Measurements from ENCODE around the gene APRT.

APRT gene

DNA sequence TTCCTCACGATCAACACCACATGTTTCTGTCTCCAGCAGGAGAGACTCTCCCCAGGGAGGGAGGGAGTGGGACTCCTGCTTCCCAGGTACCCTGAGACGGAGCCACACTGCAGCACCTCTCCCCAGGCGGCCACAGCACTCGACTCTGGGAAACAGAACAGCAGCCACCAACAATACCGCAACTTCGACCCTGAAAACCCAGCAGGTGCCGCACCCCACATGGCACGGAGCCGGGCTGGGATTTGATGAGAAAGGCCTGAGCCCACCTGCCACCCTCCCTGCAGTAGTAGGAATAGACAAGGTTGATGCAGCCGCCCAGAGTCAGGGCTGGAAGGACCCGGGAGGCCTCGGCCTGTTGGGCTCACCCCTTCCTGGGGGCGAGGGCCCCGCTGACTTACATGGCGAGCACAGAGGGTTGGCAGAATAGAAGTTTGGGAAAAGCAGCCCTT, 30.6 kb upstream of the APRT start:
- no peaks in the 10 kb centered on the region for H3F3A ChIP-seq (ENCODE audit: insufficient read depth, low read length)
- no peak overlapping the region for H3K9ac ChIP-seq (ENCODE audit: low read length)
- no peak for TF ChIP-seq EZH2 (IDR thresholded peaks at IDR 0.05; ENCODE audit: borderline replicate concordance, low read length)
- TF ChIP-seq, protein P1, sequence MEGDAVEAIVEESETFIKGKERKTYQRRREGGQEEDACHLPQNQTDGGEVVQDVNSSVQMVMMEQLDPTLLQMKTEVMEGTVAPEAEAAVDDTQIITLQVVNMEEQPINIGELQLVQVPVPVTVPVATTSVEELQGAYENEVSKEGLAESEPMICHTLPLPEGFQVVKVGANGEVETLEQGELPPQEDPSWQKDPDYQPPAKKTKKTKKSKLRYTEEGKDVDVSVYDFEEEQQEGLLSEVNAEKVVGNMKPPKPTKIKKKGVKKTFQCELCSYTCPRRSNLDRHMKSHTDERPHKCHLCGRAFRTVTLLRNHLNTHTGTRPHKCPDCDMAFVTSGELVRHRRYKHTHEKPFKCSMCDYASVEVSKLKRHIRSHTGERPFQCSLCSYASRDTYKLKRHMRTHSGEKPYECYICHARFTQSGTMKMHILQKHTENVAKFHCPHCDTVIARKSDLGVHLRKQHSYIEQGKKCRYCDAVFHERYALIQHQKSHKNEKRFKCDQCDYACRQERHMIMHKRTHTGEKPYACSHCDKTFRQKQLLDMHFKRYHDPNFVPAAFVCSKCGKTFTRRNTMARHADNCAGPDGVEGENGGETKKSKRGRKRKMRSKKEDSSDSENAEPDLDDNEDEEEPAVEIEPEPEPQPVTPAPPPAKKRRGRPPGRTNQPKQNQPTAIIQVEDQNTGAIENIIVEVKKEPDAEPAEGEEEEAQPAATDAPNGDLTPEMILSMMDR (IDR thresholded peaks at IDR 0.05; ENCODE audit: low read length) = no peak
- no peaks in the 10 kb centered on the region for H3K9me3 ChIP-seq (ENCODE audit: low read length)
- H4K20me1 ChIP-seq (ENCODE audit: insufficient read depth, low read length) = no peaks in the 10 kb centered on the region
- no peaks in the 10 kb centered on the region for H3K27me3 ChIP-seq (ENCODE audit: insufficient read depth, low read length)
- H3K4me3 ChIP-seq (ENCODE audit: low read depth, low read length, poor library complexity, severe bottlenecking) = no peak overlapping the region
- no peaks in the 10 kb centered on the region for H3K79me2 ChIP-seq (ENCODE audit: insufficient read depth, low read length)
- no peaks in the 10 kb centered on the region for H3K9me2 ChIP-seq (ENCODE audit: low read depth, low read length)
- no peak overlapping the region for H2AFZ ChIP-seq (ENCODE audit: low read length)
- no peak overlapping the region for H3K27ac ChIP-seq (ENCODE audit: low read depth, low read length, poor library complexity, severe bottlenecking)
- no peaks in the 10 kb centered on the region for H3K36me3 ChIP-seq (ENCODE audit: insufficient read depth, low read length)
- no peaks in the 10 kb centered on the region for H3K4me1 ChIP-seq (ENCODE audit: insufficient read depth, low read length, severe bottlenecking)
- H3K4me2 ChIP-seq (ENCODE audit: low read length) = no peak overlapping the region

DNA sequence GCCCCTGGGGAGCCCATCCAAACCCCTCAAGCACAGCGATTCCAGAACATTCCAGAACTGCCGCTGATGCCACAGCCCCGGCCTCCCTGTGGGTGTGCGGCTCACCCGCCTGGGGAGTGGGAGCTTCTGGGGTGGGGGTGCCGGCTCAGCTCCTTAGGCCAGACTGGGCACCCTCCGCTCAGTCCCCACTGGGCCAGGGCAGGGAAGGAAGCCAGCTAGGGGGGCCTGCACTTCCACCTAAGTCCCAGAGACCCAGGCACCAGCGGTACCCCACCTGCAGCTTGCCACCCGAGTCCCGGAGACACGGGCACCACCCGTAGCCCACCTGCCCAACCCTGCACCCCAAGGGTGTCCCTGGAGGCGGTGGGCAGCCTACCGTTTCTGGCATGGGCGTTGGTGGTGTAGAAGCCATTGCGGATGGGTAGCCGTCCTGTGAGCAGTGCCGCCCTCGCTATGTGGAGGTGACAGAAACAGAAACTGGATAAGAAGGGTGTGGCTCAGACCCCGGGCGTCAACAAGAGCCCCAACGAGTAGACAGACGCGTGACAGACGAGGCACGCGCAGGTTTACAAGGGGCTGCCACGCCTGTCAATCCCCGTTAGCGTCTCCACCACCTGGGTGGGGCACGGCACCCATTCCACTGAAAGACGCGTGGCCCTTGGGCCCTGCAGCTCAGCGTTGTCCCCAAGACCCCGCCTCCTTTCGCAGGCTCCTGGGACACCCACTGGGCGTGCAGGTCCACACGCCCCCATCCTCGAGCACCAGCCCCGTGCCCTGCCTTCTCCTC, 30.0 kb upstream of the APRT start:
- Histone ChIP-seq H3K4me1 (ENCODE audit: insufficient read depth, low read length, severe bottlenecking) (no peaks in the 10 kb centered on the region), H3K27ac (ENCODE audit: low read depth, low read length, poor library complexity, severe bottlenecking) (no peak overlapping the region), H3K36me3 (ENCODE audit: insufficient read depth, low read length) (no peaks in the 10 kb centered on the region), H3K4me3 (ENCODE audit: low read depth, low read length, poor library complexity, severe bottlenecking) (no peak overlapping the region), H2AFZ (ENCODE audit: low read length) (no peak overlapping the region), H3K9me3 (ENCODE audit: low read length) (no peaks in the 10 kb centered on the region), H3K9me2 (ENCODE audit: low read depth, low read length) (no peaks in the 10 kb centered on the region), H4K20me1 (ENCODE audit: insufficient read depth, low read length) (no peaks in the 10 kb centered on the region), H3K27me3 (ENCODE audit: insufficient read depth, low read length) (no peaks in the 10 kb centered on the region), H3F3A (ENCODE audit: insufficient read depth, low read length) (no peaks in the 10 kb centered on the region), H3K4me2 (ENCODE audit: low read length) (no peak overlapping the region), H3K79me2 (ENCODE audit: insufficient read depth, low read length) (no peaks in the 10 kb centered on the region), H3K9ac (ENCODE audit: low read length) (no peak overlapping the region)
- TF ChIP-seq, protein P1 (IDR thresholded peaks at IDR 0.05; ENCODE audit: low read length) = no peak
- TF ChIP-seq EZH2 (IDR thresholded peaks at IDR 0.05; ENCODE audit: borderline replicate concordance, low read length) = no peak

DNA sequence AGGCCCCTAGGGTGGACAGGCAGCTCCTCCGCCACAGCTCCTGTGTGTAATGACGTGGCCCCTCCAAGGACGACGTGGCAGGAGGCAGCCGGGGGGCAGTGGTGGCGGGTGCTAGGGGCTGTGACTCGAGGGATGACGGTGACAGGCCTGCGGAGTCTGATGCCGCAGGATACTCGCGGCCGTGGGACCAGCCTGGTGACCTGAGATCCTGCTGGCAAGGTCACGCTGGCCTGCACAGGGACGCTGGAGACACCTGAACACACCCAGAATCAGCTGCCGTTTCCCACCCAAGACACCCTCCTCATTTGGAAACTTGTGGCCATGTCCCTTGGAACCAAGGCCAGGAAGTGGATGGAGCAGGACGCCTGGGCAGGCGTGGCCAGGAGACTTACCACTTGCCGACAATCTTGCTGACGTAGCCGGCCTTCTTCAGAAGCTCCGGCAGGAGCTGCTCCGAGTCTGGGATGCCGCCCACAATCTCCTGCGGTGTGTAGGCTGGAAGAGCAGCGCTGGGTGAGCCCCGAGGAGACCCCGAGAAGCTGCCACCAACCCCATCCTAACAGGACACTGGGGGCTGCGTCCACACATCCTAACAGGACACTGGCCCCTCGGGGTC, 29.0 kb upstream of the APRT start:
- Histone ChIP-seq H3K27ac (ENCODE audit: low read depth, low read length, poor library complexity, severe bottlenecking) (no peak overlapping the region), H3K9me2 (ENCODE audit: low read depth, low read length) (no peaks in the 10 kb centered on the region), H2AFZ (ENCODE audit: low read length) (no peak overlapping the region), H3K27me3 (ENCODE audit: insufficient read depth, low read length) (no peaks in the 10 kb centered on the region), H3K4me2 (ENCODE audit: low read length) (no peak overlapping the region), H4K20me1 (ENCODE audit: insufficient read depth, low read length) (no peaks in the 10 kb centered on the region), H3K79me2 (ENCODE audit: insufficient read depth, low read length) (no peaks in the 10 kb centered on the region), H3K9me3 (ENCODE audit: low read length) (no peaks in the 10 kb centered on the region), H3K36me3 (ENCODE audit: insufficient read depth, low read length) (no peaks in the 10 kb centered on the region), H3K4me3 (ENCODE audit: low read depth, low read length, poor library complexity, severe bottlenecking) (no peak overlapping the region), H3K9ac (ENCODE audit: low read length) (no peak overlapping the region), H3K4me1 (ENCODE audit: insufficient read depth, low read length, severe bottlenecking) (no peaks in the 10 kb centered on the region), H3F3A (ENCODE audit: insufficient read depth, low read length) (no peaks in the 10 kb centered on the region)
- no peak for TF ChIP-seq EZH2 (IDR thresholded peaks at IDR 0.05; ENCODE audit: borderline replicate concordance, low read length)
- TF ChIP-seq, protein P1 (IDR thresholded peaks at IDR 0.05; ENCODE audit: low read length) = no peak

All from OCI-LY1 (cell line).